GM19238 (cell line): ENCODE data around the gene PRKCE.

Source experiments
- DNase-seq: peaks from one replicate; pipeline ENCODE4 v3.0.0; 2011; ENCODE audit warnings: low spot score; ENCODE audit not compliant: insufficient read length

Gene PRKCE

GRCh38 chr2:45981384-45981930 lies 330.0 kb downstream of the PRKCE start:
- no peak for DNase-seq

DNA sequence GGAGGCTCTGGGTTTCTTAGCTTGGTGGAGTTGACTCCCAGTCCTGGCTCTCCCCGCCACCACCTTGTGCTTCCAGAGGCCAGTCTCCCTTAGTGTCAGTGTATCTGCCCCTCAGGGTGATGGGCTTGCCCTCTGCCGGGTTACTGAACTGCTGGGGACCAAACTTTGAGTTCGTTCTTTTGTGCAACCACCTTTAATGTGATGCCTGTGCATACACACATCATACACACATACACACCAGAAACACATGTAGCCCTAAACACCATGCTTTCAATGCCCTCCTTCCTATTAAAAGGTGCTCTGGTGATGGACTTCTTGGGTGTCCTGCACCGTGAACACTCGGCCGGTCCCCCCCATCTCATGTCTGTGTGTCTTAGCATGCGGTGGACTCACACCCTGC lies 330.6 kb downstream of the PRKCE start:
- DNase-seq, result no peak

DNA sequence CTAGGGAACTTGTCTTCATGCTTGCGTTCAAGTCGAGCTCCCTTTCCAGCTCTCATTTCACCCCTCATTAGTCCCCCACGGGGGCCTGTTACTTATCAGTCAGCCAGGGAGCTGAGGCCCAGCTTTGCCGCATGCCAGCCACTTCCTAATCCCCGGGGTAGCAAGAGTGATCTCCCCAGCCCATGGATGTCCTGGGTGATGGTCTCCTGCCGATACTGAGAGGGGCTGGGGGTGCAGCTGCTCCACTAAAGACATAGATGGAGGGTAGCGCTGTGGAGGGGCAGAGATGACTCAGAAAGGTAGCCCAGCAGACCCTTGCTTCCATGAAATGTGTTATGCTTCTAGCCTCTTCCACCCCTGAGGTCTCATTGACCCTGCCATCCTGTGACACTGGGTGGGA lies 331.7 kb downstream of the PRKCE start:
- no peak for DNase-seq

GRCh38 chr2:45984366-45984765 lies 332.9 kb downstream of the PRKCE start:
- no peak for DNase-seq

- no peak for DNase-seq
Observed at GRCh38 chr2:45984896-45985473, 333.5 kb downstream of the PRKCE start.

GRCh38 chr2:45986509-45986908 lies 335.0 kb downstream of the PRKCE start:
- DNase-seq, result no peak

- DNase-seq, result no peak
Observed at GRCh38 chr2:45987856-45988255, 336.4 kb downstream of the PRKCE start.

DNA sequence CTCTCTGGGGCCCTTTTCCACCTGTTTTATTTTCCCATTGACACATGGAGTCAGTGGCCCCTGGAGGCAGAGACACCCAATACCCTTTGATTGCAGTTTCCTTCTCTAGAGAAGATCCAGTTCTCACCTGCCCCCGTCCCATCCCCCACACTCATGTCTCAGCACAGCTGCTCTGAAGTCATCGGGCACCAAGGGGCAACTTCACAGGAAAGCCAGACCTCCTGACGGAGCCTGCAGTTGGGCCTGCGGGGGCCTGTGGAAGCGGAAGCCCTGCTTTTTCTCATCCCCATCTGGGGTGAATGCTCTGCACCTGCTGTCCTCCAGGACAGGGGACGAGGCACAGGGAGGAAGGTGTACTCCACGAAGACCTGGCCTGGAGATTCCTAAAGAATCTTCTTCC lies 337.4 kb downstream of the PRKCE start:
- DNase-seq, result no peak

GRCh38 chr2:45990131-45990530 lies 338.7 kb downstream of the PRKCE start:
- no peak for DNase-seq

GRCh38 chr2:45992021-45992740 lies 340.7 kb downstream of the PRKCE start:
- DNase-seq, result no peak

GRCh38 chr2:45992741-45993475 lies 341.4 kb downstream of the PRKCE start:
- no peak for DNase-seq

DNA sequence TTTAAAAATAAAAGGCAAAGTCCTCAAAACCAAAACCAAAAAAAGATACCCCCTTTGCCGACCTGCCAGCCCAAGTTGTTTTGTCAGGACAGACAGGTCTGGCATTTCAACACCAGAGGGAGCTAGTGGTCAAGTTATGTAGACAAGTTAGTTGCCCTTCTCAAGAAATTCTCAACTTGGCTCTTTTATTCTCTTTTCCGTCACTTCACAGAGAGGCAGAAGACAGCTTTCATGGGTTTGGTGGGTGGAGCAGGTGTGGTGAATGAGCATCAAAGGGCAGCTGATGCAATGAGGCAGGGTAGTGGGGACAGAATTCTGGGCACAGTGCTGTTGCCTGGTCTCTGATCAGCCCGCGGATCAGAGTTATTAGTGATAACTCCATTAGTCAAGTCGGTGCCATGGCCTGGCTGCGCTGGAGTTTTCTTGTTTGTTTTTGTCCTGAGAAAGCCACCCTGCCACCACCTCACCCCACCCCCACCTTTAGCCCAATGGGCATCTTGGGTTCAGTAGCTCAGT lies 342.1 kb downstream of the PRKCE start:
- peak; percentile 43 for DNase-seq

DNA sequence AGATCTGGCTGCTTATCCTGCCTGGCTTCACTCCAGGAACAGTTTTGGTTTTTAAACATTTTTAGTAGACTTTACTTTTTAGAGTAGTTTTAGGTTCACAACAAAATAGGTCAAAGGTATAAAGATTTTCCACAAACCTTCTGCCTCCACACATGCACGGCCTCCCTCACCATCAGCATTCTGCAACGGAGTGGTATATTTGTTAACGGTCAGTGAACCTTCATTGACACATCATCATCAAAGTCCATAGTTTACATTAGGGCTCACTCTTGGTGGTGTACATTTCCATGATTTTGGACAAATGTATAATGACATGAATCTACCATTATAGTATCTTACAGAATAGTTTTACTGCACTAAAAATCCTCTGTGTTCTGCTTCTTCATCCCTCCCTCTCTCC lies 342.6 kb downstream of the PRKCE start:
- DNase-seq, result no peak

- DNase-seq, result no peak
Observed at GRCh38 chr2:46000660-46001059, 349.2 kb downstream of the PRKCE start.

- DNase-seq, result no peak
Observed at GRCh38 chr2:46001290-46001689, 349.8 kb downstream of the PRKCE start.

GRCh38 chr2:46001741-46002506 lies 350.4 kb downstream of the PRKCE start:
- no peak for DNase-seq

- DNase-seq, result no peak
Observed at GRCh38 chr2:46002507-46002883, 351.0 kb downstream of the PRKCE start.

- DNase-seq, result no peak
Observed at GRCh38 chr2:46002947-46003346, 351.5 kb downstream of the PRKCE start.

- no peak for DNase-seq
Observed at GRCh38 chr2:46003903-46004473, 352.5 kb downstream of the PRKCE start.

GRCh38 chr2:46006473-46007025 lies 355.1 kb downstream of the PRKCE start:
- DNase-seq, result no peak

- no peak for DNase-seq
Observed at GRCh38 chr2:46007412-46007811, 355.9 kb downstream of the PRKCE start.
